ENCODE data around the gene RABEP1. TPM values are rescaled to one million over a fixed set of nuclear protein-coding genes. Genes with fewer than 3 reads are reported as not detected.
A peak's percentile ranks its signal among the peaks of the same experiment; 100 is the strongest.

Gene RABEP1
- total and polyA plus RNA-seq, 2 experiments from 2014 or later: 37.0 to 88.1 TPM

GRCh38 chr17:5413682-5414081 lies 131.6 kb downstream of the RABEP1 start:
- no peak overlapping the region for H3K27ac ChIP-seq (ENCODE audit: low read depth)
- H3K36me3 ChIP-seq (ENCODE audit: insufficient read depth): peaks cover 74% of the 10 kb centered on the region
- Mint-ChIP-seq H3K9me3 (no peaks in the 10 kb centered on the region), H3K36me3 (ENCODE audit: low read depth) (peaks cover 58% of the 10 kb centered on the region), H3K27ac (peak overlapping the region; percentile 43; the same call in 1 of the 2 replicates), H3K4me1 (no peaks in the 10 kb centered on the region), H3K27me3 (ENCODE audit: insufficient read depth, low read depth, poor library complexity) (peaks cover 4% of the 10 kb centered on the region), H3K4me3 (no peak overlapping the region)
- ATAC-seq: no peak
- H3K4me2 ChIP-seq: no peak overlapping the region
- no peak overlapping the region for H2AFZ ChIP-seq
- DNase-seq (ENCODE audit: low spot score): no peak
- no peaks in the 10 kb centered on the region for H3K4me1 ChIP-seq (ENCODE audit: insufficient read depth)
- H3K79me2 ChIP-seq (replicated peaks; ENCODE audit: insufficient read depth): peaks cover 79% of the 10 kb centered on the region
- H3K9me2 ChIP-seq (ENCODE audit: insufficient read depth): no peaks in the 10 kb centered on the region
- no peak for TF ChIP-seq STAT1 (IDR thresholded peaks at IDR 0.05; ENCODE audit: unreplicated experiment)
- peaks cover 30% of the 10 kb centered on the region for H4K20me1 ChIP-seq (replicated peaks; ENCODE audit: insufficient read depth)
- H3K4me3 ChIP-seq: no peak overlapping the region
- no peaks in the 10 kb centered on the region for H3F3A ChIP-seq (replicated peaks; ENCODE audit: low read depth)
- no peaks in the 10 kb centered on the region for H3K27me3 ChIP-seq (ENCODE audit: insufficient read depth)

GRCh38 chr17:5416901-5417300 lies 134.8 kb downstream of the RABEP1 start:
- Mint-ChIP-seq H3K9me3 (no peaks in the 10 kb centered on the region), H3K36me3 (ENCODE audit: low read depth) (peaks cover 64% of the 10 kb centered on the region), H3K27ac (no peak overlapping the region), H3K4me3 (no peak overlapping the region), H3K4me1 (peaks cover 6% of the 10 kb centered on the region), H3K27me3 (ENCODE audit: insufficient read depth, low read depth, poor library complexity) (peaks cover 10% of the 10 kb centered on the region)
- TF ChIP-seq CTCF (conservative IDR thresholded peaks at IDR 0.05; ENCODE audit: low read depth in 2 of 2) (no peak), CREB1 (CRISPR knock-in tag; IDR thresholded peaks at IDR 0.05; ENCODE audit: low read depth) (no peak), EZH2 (IDR thresholded peaks at IDR 0.05; ENCODE audit: low read depth, unreplicated experiment) (no peak), EZH2phosphoT487 (IDR thresholded peaks at IDR 0.05; ENCODE audit: unreplicated experiment) (no peak), JUNB (IDR thresholded peaks at IDR 0.05; ENCODE audit: unreplicated experiment) (no peak)
- Histone ChIP-seq H3K4me3 (no peak overlapping the region), H3F3A (replicated peaks; ENCODE audit: low read depth) (no peaks in the 10 kb centered on the region), H3K27ac (ENCODE audit: low read depth) (no peak overlapping the region), H3K4me1 (ENCODE audit: insufficient read depth) (peaks cover 8% of the 10 kb centered on the region), H3K27me3 (ENCODE audit: insufficient read depth) (no peaks in the 10 kb centered on the region), H2AFZ (no peak overlapping the region), H3K36me3 (ENCODE audit: insufficient read depth) (peaks cover 50% of the 10 kb centered on the region), H3K4me2 (no peak overlapping the region), H3K9me2 (ENCODE audit: insufficient read depth) (no peaks in the 10 kb centered on the region), H4K20me1 (replicated peaks; ENCODE audit: insufficient read depth) (peaks cover 22% of the 10 kb centered on the region), H3K79me2 (replicated peaks; ENCODE audit: insufficient read depth) (peaks cover 88% of the 10 kb centered on the region)
- no peak for DNase-seq (ENCODE audit: low spot score)
- ATAC-seq: no peak

GRCh38 chr17:5418858-5419355 lies 136.8 kb downstream of the RABEP1 start:
- Histone ChIP-seq H3K36me3 (ENCODE audit: insufficient read depth) (peaks cover 51% of the 10 kb centered on the region), H3F3A (replicated peaks; ENCODE audit: low read depth) (no peaks in the 10 kb centered on the region), H4K20me1 (replicated peaks; ENCODE audit: insufficient read depth) (peaks cover 24% of the 10 kb centered on the region), H3K4me1 (ENCODE audit: insufficient read depth) (peaks cover 8% of the 10 kb centered on the region), H3K27me3 (ENCODE audit: insufficient read depth) (no peaks in the 10 kb centered on the region), H2AFZ (peak overlapping the region; percentile 34; the same call in 1 of the 2 replicates), H3K27ac (ENCODE audit: low read depth) (peak overlapping the region; percentile 89), H3K4me3 (peak overlapping the region; percentile 94), H3K4me2 (peak overlapping the region; percentile 81), H3K9me2 (ENCODE audit: insufficient read depth) (no peaks in the 10 kb centered on the region), H3K79me2 (replicated peaks; ENCODE audit: insufficient read depth) (peaks cover 87% of the 10 kb centered on the region)
- ATAC-seq: peak; percentile 8
- Mint-ChIP-seq H3K9me3 (no peaks in the 10 kb centered on the region), H3K36me3 (ENCODE audit: low read depth) (peaks cover 64% of the 10 kb centered on the region), H3K4me3 (peak overlapping the region; percentile 98), H3K27ac (peak overlapping the region; percentile 99), H3K4me1 (peaks cover 6% of the 10 kb centered on the region), H3K27me3 (ENCODE audit: insufficient read depth, low read depth, poor library complexity) (peaks cover 10% of the 10 kb centered on the region)
- DNase-seq (ENCODE audit: low spot score): peak; percentile 58
- TF ChIP-seq CTCF (conservative IDR thresholded peaks at IDR 0.05; ENCODE audit: low read depth in 2 of 2) (no peak), ETS1 (IDR thresholded peaks at IDR 0.05) (no peak), ZNF331 (CRISPR knock-in tag; IDR thresholded peaks at IDR 0.05; ENCODE audit: low read depth) (no peak), CREB1 (CRISPR knock-in tag; IDR thresholded peaks at IDR 0.05; ENCODE audit: low read depth) (no peak), JUNB (IDR thresholded peaks at IDR 0.05; ENCODE audit: unreplicated experiment) (no peak), REST (IDR thresholded peaks at IDR 0.05; ENCODE audit: unreplicated experiment) (no peak), NANOG (IDR thresholded peaks at IDR 0.05; ENCODE audit: borderline replicate concordance) (no peak), STAT1 (IDR thresholded peaks at IDR 0.05; ENCODE audit: unreplicated experiment) (no peak), EZH2phosphoT487 (IDR thresholded peaks at IDR 0.05; ENCODE audit: unreplicated experiment) (no peak)

All from GM23338 (cell line).